ENCODE measurements around the gene IPPK.

Gene IPPK

DNA sequence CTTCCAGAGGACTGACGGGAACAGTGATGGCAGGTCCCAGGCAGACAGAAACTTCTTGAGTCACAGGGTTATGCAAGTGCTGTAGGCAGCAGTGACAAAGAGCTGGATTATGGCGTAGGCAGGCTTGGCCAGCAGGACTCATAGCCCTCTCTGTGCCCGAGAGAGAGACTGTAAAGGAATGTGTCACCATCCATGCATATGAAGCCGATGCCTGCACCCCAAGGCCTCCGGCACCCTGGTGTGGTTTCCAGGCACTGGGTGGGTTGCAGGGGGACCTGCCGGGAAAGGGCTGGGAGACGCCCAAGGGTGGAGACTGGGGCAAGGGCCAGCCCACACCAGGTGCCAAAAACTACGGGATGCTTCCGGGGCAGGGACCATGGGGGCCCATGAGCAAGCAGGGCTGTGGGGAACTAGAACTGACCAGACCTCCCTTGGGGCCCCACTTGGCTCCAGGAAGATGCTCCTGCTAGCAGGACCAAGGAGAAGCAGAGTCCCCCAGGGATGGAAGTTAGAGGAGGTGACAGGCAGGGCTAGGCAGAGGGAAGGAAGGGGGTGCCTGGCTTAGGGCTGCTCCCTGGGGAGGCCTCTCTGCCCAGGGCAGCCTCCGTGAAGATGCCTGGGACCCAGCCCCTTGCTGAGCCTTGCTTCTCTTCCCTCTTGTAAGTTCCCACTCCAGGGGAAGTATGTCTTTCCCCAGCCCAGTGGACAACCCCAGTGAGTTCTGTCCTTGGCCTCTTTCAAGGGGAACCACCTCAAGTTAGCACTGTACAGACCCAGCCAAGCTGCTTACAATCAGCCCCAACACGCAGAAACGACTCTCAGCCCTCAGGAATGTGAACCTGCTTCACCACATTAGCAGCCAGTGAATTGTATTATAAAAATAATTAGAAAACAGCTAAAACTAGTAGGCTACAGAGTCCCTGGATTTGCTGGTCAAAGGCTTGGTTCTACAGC, 10.5 kb upstream of the IPPK start:
- Histone ChIP-seq H3K9me3 (replicated peaks; ENCODE audit: insufficient read depth, low read length) (no peaks in the 10 kb centered on the region), H3K4me2 (ENCODE audit: low read depth, low read length) (no peak overlapping the region), H4K20me1 (ENCODE audit: insufficient read depth, low read length) (no peaks in the 10 kb centered on the region), H3K9me2 (replicated peaks; ENCODE audit: insufficient read depth, low read length) (no peaks in the 10 kb centered on the region), H3F3A (ENCODE audit: insufficient read depth, low read length) (no peaks in the 10 kb centered on the region), H3K4me3 (ENCODE audit: low read length) (no peak overlapping the region), H3K27me3 (replicated peaks; ENCODE audit: insufficient read depth, low read length) (no peaks in the 10 kb centered on the region), H3K27ac (ENCODE audit: low read length) (no peak overlapping the region), H2AFZ (ENCODE audit: low read length) (no peak overlapping the region), H3K4me1 (ENCODE audit: low read length) (no peaks in the 10 kb centered on the region), H3K36me3 (replicated peaks; ENCODE audit: insufficient read depth, low read length) (no peaks in the 10 kb centered on the region), H3K9ac (ENCODE audit: low read length) (no peak overlapping the region), H3K79me2 (ENCODE audit: low read length) (no peaks in the 10 kb centered on the region)
- DNase-seq = no peak
- TF ChIP-seq, protein P1, sequence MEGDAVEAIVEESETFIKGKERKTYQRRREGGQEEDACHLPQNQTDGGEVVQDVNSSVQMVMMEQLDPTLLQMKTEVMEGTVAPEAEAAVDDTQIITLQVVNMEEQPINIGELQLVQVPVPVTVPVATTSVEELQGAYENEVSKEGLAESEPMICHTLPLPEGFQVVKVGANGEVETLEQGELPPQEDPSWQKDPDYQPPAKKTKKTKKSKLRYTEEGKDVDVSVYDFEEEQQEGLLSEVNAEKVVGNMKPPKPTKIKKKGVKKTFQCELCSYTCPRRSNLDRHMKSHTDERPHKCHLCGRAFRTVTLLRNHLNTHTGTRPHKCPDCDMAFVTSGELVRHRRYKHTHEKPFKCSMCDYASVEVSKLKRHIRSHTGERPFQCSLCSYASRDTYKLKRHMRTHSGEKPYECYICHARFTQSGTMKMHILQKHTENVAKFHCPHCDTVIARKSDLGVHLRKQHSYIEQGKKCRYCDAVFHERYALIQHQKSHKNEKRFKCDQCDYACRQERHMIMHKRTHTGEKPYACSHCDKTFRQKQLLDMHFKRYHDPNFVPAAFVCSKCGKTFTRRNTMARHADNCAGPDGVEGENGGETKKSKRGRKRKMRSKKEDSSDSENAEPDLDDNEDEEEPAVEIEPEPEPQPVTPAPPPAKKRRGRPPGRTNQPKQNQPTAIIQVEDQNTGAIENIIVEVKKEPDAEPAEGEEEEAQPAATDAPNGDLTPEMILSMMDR (IDR thresholded peaks at IDR 0.05; ENCODE audit: low read length) = no peak
- TF ChIP-seq EZH2phosphoT487 (IDR thresholded peaks at IDR 0.05; ENCODE audit: low read length) = no peak
- TF ChIP-seq EZH2 (optimal IDR thresholded peaks at IDR 0.05; ENCODE audit: low read depth, low read length) = no peak

DNA sequence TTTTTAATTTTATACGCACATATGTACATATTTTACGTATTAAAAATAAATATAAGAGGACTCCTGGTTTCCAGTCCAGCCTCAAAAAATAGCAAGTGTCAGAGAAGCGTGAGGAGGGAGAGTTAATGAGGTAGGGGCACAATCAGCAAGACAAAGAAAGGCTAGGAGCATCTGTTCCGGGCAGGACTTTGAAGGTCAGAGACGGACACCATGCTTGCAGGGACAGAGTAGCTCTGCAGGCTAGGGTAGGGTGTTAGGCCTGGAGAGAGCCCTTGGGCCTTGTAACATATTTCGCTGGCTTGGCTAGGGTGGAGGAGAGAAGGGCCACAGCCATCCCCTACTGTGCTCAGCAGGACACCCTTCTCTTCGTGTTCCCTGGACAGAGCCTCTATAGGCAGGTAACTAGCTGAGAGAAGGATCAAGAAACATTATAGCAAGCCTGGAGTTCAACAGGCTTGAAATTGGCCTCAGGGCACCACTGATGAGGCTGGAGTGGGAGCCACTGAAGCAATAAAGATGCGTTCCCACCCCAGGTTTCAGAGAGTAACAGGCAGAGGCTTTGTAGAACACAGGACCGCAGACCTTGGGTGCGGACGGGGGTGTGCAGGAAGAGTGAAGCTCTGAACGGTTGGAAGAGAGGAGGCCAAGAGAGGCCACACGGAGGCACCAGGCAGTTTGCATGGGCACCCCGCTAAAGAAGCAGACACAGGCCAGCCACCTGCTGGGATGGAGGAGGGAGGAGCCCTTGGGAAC, 9.7 kb upstream of the IPPK start:
- Histone ChIP-seq H3K9me2 (replicated peaks; ENCODE audit: insufficient read depth, low read length) (no peaks in the 10 kb centered on the region), H2AFZ (ENCODE audit: low read length) (no peak overlapping the region), H3K4me3 (ENCODE audit: low read length) (no peak overlapping the region), H4K20me1 (ENCODE audit: insufficient read depth, low read length) (no peaks in the 10 kb centered on the region), H3K79me2 (ENCODE audit: low read length) (no peaks in the 10 kb centered on the region), H3K27me3 (replicated peaks; ENCODE audit: insufficient read depth, low read length) (no peaks in the 10 kb centered on the region), H3K9me3 (replicated peaks; ENCODE audit: insufficient read depth, low read length) (no peaks in the 10 kb centered on the region), H3K9ac (ENCODE audit: low read length) (no peak overlapping the region), H3K4me1 (ENCODE audit: low read length) (no peaks in the 10 kb centered on the region), H3K36me3 (replicated peaks; ENCODE audit: insufficient read depth, low read length) (no peaks in the 10 kb centered on the region), H3F3A (ENCODE audit: insufficient read depth, low read length) (no peaks in the 10 kb centered on the region), H3K27ac (ENCODE audit: low read length) (no peak overlapping the region), H3K4me2 (ENCODE audit: low read depth, low read length) (no peak overlapping the region)
- no peak for DNase-seq
- TF ChIP-seq EZH2 (optimal IDR thresholded peaks at IDR 0.05; ENCODE audit: low read depth, low read length) (no peak), EZH2phosphoT487 (IDR thresholded peaks at IDR 0.05; ENCODE audit: low read length) (no peak)
- TF ChIP-seq, protein P1 (IDR thresholded peaks at IDR 0.05; ENCODE audit: low read length) = no peak

DNA sequence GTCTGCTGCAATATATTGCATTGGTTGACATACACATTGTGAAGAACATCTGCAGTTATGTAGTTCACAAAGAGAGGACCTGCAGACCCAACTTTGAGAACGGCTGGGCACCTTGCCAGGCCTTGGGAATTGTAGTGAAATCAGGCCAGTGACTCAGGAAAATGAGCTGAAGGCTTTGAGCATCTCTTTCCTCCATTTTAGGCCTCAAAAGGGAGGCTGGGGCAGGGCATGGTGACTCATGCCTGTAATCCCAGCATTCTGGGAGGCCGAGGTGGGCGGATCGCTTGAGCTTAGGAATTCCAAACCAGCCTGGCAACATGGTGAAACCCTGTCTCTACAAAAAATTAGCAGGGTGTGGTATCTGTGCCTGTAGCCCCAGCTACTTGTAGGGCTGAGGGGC, 1.4 kb upstream of the IPPK start:
- no peak overlapping the region for H2AFZ ChIP-seq (ENCODE audit: low read length)
- no peak overlapping the region for H3K27ac ChIP-seq (ENCODE audit: low read length)
- no peak for DNase-seq
- no peak for TF ChIP-seq EZH2phosphoT487 (IDR thresholded peaks at IDR 0.05; ENCODE audit: low read length)
- TF ChIP-seq, protein P1 (IDR thresholded peaks at IDR 0.05; ENCODE audit: low read length) = no peak
- no peaks in the 10 kb centered on the region; the same call in 1 of the 2 replicates for H3K36me3 ChIP-seq (replicated peaks; ENCODE audit: insufficient read depth, low read length)
- peaks cover 7% of the 10 kb centered on the region for H3K4me1 ChIP-seq (ENCODE audit: low read length)
- H3K27me3 ChIP-seq (replicated peaks; ENCODE audit: insufficient read depth, low read length) = no peaks in the 10 kb centered on the region
- no peak overlapping the region for H3K9ac ChIP-seq (ENCODE audit: low read length)
- H4K20me1 ChIP-seq (ENCODE audit: insufficient read depth, low read length) = no peaks in the 10 kb centered on the region
- peaks cover 9% of the 10 kb centered on the region for H3F3A ChIP-seq (ENCODE audit: insufficient read depth, low read length)
- no peaks in the 10 kb centered on the region for H3K9me3 ChIP-seq (replicated peaks; ENCODE audit: insufficient read depth, low read length)
- 0 out of 2 replicates have a peak overlapping the region, but pooled peaks have one; percentile 98 for H3K4me3 ChIP-seq (ENCODE audit: low read length)
- peaks cover 46% of the 10 kb centered on the region for H3K79me2 ChIP-seq (ENCODE audit: low read length)
- no peaks in the 10 kb centered on the region for H3K9me2 ChIP-seq (replicated peaks; ENCODE audit: insufficient read depth, low read length)
- peak overlapping the region; percentile 88; the same call in 1 of the 2 replicates for H3K4me2 ChIP-seq (ENCODE audit: low read depth, low read length)
